CD4-positive, alpha-beta T cell (primary cell): ENCODE measurements around the gene PIEZO1. TPM values are rescaled to one million over a fixed set of nuclear protein-coding genes. Genes with fewer than 3 reads are reported as not detected.

ENCODE experiments used
- ATAC-seq: fragments of 200-7000 bp; cut with Tn5 transposase; one replicate; pipeline ENCODE4 v1.10.0; 2022; ENCODE audit warnings: mild to moderate bottlenecking; ENCODE audit not compliant: poor library complexity
- CTCF ChIA-PET: fragments of 350-600 bp; sonication (Branson Sonifier 250); formaldehyde crosslinking; loops from one replicate; lab custom pipeline; 2021; ENCODE audit warnings: antibody characterized with exemption, inconsistent platforms; lab: Charles Lee
- POLR2A ChIA-PET: fragments of 350-600 bp; sonication (Branson Sonifier 250); formaldehyde crosslinking; loops from one replicate; lab custom pipeline; 2021; ENCODE audit warnings: antibody characterized with exemption, inconsistent platforms; lab: Charles Lee
- DNase-seq, 14 experiments: peaks; one replicate each; pipeline ENCODE4 v3.0.0-alpha.2; 2013 to 2020; ENCODE audit warnings: mixed read lengths in 2 of 14
- H3K27ac ChIP-seq, 2 donors: one replicate each; pipeline versions ENCODE4 v1.5.1 to v1.7.0; 2013; ENCODE audit warnings: low read length in 2 of 2, low read depth in 1 of 2, mild to moderate bottlenecking in 1 of 2
- H3K27me3 ChIP-seq, 2 experiments: 1 replicate in 1 of 2; 2 replicates in 1 of 2; pipeline versions ENCODE4 v1.6.1 to v1.7.0; 2013; ENCODE audit warnings: low read length in 2 of 2, control low read depth in 1 of 2, mild to moderate bottlenecking in 1 of 2, moderate library complexity in 1 of 2; ENCODE audit not compliant: insufficient read depth in 2 of 2, control insufficient read depth in 1 of 2
- H3K36me3 ChIP-seq: one replicate; pipeline ENCODE4 v1.6.1; 2013; ENCODE audit warnings: low read length, control low read depth; ENCODE audit not compliant: insufficient read depth
- H3K4me1 ChIP-seq: one replicate; pipeline ENCODE4 v1.6.1; 2013; ENCODE audit warnings: low read length, control low read depth; ENCODE audit not compliant: insufficient read depth
- H3K4me3 ChIP-seq: one replicate; pipeline ENCODE4 v1.5.1; 2013; ENCODE audit warnings: mild to moderate bottlenecking, low read length, moderate library complexity
- H3K9me3 ChIP-seq, 2 experiments: 1 replicate in 1 of 2; 2 replicates in 1 of 2; pipeline versions ENCODE4 v1.6.1 to v1.7.0; 2013; ENCODE audit warnings: low read length in 2 of 2, mild to moderate bottlenecking in 2 of 2, control low read depth in 1 of 2, moderate library complexity in 1 of 2; ENCODE audit not compliant: control insufficient read depth in 1 of 2, insufficient read depth in 1 of 2
- H3K27ac Mint-ChIP-seq: one replicate; pipeline ENCODE4 v1.8.0; 2020; ENCODE audit warnings: mixed read lengths
- H3K27me3 Mint-ChIP-seq: one replicate; pipeline ENCODE4 v1.8.0; 2021; ENCODE audit warnings: mixed read lengths
- H3K36me3 Mint-ChIP-seq: one replicate; pipeline ENCODE4 v1.8.0; 2021; ENCODE audit warnings: low read depth, mixed read lengths
- H3K4me1 Mint-ChIP-seq: one replicate; pipeline ENCODE4 v1.8.0; 2021; ENCODE audit warnings: low read depth, mixed read lengths
- H3K4me3 Mint-ChIP-seq: one replicate; pipeline ENCODE4 v1.8.0; 2020; ENCODE audit warnings: mild to moderate bottlenecking, mixed read lengths
- H3K9me3 Mint-ChIP-seq: one replicate; pipeline ENCODE4 v1.8.0; 2020; ENCODE audit warnings: mixed read lengths
- intact Hi-C, 2 experiments: fragments of 100-400 bp; cut with DNase I in 1 of 2; cut with micrococcal nuclease in 1 of 2; formaldehyde crosslinking; loops; one replicate each; pipeline versions ENCODE4 v1.15.1 to v1.9.0; 2023 to 2025; cut with DNase I, micrococcal nuclease
- total RNA-seq, 174 experiments: library from RNA in 2 of 174; stranded (reverse) in 2 of 174; gene quantifications; one replicate each; pipeline ENCODE4 v1.2.3 and lab custom pipeline; 2021 to 2026
- TF ChIP-seq, protein P1 (sequence below): fragments of 200-600 bp; IDR thresholded peaks from one replicate; pipeline ENCODE4 v1.8.0; 2022; ENCODE audit warnings: antibody characterized with exemption, mild to moderate bottlenecking

Gene PIEZO1
- total RNA-seq, 2 experiments from 2014 or later: 142 to 146 TPM

DNA sequence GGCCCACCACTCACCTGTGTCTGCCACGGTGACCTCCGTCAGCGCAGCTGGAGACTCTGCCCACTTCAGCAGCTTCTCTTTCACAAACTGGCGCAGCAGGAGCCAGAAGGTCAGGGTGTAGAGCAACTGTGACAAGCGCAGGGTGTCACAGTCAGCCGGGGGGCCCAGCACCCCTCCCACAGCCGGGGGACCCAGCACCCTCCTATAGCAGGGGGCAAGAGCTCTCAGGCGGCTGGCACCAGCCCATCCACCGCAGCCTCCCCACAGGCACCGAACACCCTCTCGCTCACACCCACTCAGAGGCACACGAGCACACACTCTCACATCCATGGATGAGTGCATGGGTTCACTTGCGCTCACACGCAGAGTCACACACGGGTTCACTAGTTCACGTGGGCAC lies 49.9 kb downstream of the PIEZO1 start:
- ChIA-PET POLR2A (no interaction called here), CTCF (no interaction called here)
- intact Hi-C loops: loop anchor here (5.0 kb wide), 3 partner anchors 122 to 432 kb away; partner anchors contain the start of genes GALNS (in 1 of the 2) and TRAPPC2L (in 1 of the 2)
- Histone ChIP-seq H3K4me1 (peaks cover 15% of the 10 kb centered on the region), H3K27ac (no peak overlapping the region), H3K4me3 (no peak overlapping the region), H3K36me3 (peaks cover 80% of the 10 kb centered on the region), H3K27me3 (no peaks in the 10 kb centered on the region), H3K9me3 (no peaks in the 10 kb centered on the region)
- TF ChIP-seq, protein P1, sequence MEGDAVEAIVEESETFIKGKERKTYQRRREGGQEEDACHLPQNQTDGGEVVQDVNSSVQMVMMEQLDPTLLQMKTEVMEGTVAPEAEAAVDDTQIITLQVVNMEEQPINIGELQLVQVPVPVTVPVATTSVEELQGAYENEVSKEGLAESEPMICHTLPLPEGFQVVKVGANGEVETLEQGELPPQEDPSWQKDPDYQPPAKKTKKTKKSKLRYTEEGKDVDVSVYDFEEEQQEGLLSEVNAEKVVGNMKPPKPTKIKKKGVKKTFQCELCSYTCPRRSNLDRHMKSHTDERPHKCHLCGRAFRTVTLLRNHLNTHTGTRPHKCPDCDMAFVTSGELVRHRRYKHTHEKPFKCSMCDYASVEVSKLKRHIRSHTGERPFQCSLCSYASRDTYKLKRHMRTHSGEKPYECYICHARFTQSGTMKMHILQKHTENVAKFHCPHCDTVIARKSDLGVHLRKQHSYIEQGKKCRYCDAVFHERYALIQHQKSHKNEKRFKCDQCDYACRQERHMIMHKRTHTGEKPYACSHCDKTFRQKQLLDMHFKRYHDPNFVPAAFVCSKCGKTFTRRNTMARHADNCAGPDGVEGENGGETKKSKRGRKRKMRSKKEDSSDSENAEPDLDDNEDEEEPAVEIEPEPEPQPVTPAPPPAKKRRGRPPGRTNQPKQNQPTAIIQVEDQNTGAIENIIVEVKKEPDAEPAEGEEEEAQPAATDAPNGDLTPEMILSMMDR: no peak
- ATAC-seq: no peak
- no peak overlapping the region for H3K27ac Mint-ChIP-seq
- no peaks in the 10 kb centered on the region for H3K9me3 Mint-ChIP-seq
- peaks cover 9% of the 10 kb centered on the region for H3K36me3 Mint-ChIP-seq
- no peaks in the 10 kb centered on the region for H3K27me3 Mint-ChIP-seq
- H3K4me1 Mint-ChIP-seq: no peaks in the 10 kb centered on the region
- DNase-seq: no peak
- H3K4me3 Mint-ChIP-seq: no peak overlapping the region

DNA sequence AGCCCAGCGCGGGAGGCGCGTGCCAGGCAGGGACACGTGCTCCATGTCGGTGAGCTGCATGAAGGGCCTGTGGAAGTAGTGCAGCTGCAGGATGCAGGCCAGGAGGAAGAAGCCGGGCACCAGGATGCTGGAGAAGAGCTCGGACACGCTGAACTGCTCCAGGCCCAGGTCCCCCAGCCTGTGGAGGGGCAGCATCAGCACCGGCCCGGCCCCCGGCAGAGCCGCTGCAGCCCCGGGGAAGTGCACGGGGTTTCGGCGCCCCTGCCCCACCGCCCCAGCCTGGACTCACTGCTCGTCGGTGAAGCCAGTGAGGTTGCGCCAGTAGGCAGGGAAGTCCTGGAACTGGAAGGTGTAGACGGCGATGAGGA lies 50.7 kb downstream of the PIEZO1 start:
- Mint-ChIP-seq H3K9me3 (no peaks in the 10 kb centered on the region), H3K36me3 (peaks cover 14% of the 10 kb centered on the region), H3K4me3 (no peak overlapping the region), H3K27ac (no peak overlapping the region), H3K4me1 (no peaks in the 10 kb centered on the region), H3K27me3 (no peaks in the 10 kb centered on the region)
- intact Hi-C loops: no loop called here
- ATAC-seq (no peak), DNase-seq (no peak)
- TF ChIP-seq, protein P1: no peak
- POLR2A ChIA-PET: no interaction called here
- CTCF ChIA-PET: no interaction called here
- H3K4me3 ChIP-seq: no peak overlapping the region
- no peaks in the 10 kb centered on the region for H3K9me3 ChIP-seq
- peaks cover 77% of the 10 kb centered on the region for H3K36me3 ChIP-seq
- H3K27me3 ChIP-seq: no peaks in the 10 kb centered on the region
- H3K27ac ChIP-seq: no peak overlapping the region
- peaks cover 15% of the 10 kb centered on the region for H3K4me1 ChIP-seq

DNA sequence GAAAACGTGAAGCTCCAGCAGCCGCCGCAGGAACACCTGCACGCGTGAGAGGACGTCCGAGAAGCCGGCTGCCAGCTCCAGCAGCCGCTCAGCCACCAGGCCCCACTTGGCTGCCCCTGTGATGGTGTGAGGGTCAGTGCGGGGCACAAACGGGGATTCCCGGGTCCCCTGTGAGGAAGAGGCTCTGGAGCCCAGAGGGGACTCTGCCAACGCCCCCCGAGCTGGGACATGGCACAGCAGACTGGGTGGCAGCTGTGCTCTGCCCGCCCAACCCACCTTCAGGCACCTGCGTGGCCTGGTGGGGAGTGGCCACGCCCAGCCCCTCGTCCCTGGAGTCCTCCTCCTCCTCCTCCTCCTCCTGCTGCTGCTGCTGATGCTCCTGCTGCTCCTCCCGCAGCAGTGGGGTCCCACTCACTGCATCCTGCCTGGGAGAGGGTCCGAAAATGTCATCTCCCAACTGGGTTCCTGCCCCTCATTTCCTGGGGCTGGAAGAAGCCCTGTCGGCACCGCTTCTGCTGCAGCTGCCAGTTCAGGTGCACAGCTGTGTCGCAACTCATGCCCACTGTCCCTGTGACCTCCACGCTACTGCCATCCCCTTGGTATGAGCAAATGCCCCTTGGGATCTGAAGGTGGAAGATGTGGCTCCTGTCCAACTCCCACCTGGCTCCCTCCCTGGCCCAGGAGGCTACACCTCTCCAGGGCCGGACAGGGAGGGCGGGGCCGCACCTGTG lies 51.2 kb downstream of the PIEZO1 start:
- POLR2A ChIA-PET: no interaction called here
- intact Hi-C loops: no loop called here
- Mint-ChIP-seq H3K4me3 (no peak overlapping the region), H3K27me3 (no peaks in the 10 kb centered on the region), H3K9me3 (no peaks in the 10 kb centered on the region), H3K27ac (no peak overlapping the region), H3K36me3 (peaks cover 14% of the 10 kb centered on the region), H3K4me1 (no peaks in the 10 kb centered on the region)
- peaks cover 73% of the 10 kb centered on the region for H3K36me3 ChIP-seq
- no peaks in the 10 kb centered on the region for H3K9me3 ChIP-seq
- peaks cover 15% of the 10 kb centered on the region for H3K4me1 ChIP-seq
- DNase-seq (no peak), ATAC-seq (no peak)
- CTCF ChIA-PET: no interaction called here
- TF ChIP-seq, protein P1: no peak
- no peak overlapping the region for H3K27ac ChIP-seq
- no peak overlapping the region for H3K4me3 ChIP-seq
- no peaks in the 10 kb centered on the region for H3K27me3 ChIP-seq
